T-helper 17 cell (primary cell): ENCODE measurements around the gene SLC17A9. TPM values are rescaled to one million over a fixed set of nuclear protein-coding genes. Genes with fewer than 3 reads are reported as not detected.

ENCODE experiments used
- total RNA-seq, 4 donors: library from RNA in 2 of 4; stranded (reverse) in 2 of 4; gene quantifications; one replicate each; pipeline ENCODE4 v1.2.3 and lab custom pipeline; 2022 to 2026

The SLC17A9 gene
- total RNA-seq, 2 donors from 2014 or later: 0.89 to 2.4 TPM

Other genes with a start within 250 kb of the SLC17A9 start
- gene NTSR1, start 243.9 kb upstream of the SLC17A9 start, total RNA-seq: under 1 TPM in 1 of 2 donors, not detected in 1; 0.10 TPM
- gene MRGBP, start 156.2 kb upstream of the SLC17A9 start, total RNA-seq: 1 to 10 TPM; 6.5 to 6.8 TPM
- gene OGFR, start 147.9 kb upstream of the SLC17A9 start, total RNA-seq: 10 to 100 TPM; 39.4 to 41.3 TPM
- not detected for gene COL9A3, start 135.7 kb upstream of the SLC17A9 start, total RNA-seq
- 1 to 10 TPM; 4.4 to 5.0 TPM for gene TCFL5, start 90.9 kb upstream of the SLC17A9 start, total RNA-seq
- gene DIDO1, start 26.2 kb upstream of the SLC17A9 start, total RNA-seq: 10 to 100 TPM; 58.3 to 65.7 TPM
- gene GID8, start 14.6 kb upstream of the SLC17A9 start, total RNA-seq: 10 to 100 TPM; 33.4 to 39.9 TPM
- not detected for gene BHLHE23, start 54.3 kb downstream of the SLC17A9 start, total RNA-seq